Measurements from ENCODE around the gene PTPRG.

DNA sequence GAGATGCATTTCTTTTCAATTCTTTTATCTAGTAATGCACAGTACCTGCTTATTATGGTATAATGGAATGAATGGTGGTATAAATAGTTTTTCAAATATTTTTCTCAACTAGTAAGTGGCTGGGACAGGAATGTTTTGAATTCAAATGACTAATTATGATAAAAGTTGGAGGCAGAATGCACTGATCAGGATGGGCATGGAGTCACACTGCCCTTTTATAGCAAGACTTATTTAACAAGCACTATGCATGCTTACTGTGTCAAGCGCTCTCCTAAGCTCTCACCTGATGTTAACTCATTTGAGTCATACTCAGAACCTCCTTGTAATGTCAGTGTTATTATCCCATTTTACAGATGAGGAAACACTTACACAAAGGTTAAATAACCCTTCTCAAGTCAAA, 590.2 kb downstream of the PTPRG start:
- TF ChIP-seq, protein P1, sequence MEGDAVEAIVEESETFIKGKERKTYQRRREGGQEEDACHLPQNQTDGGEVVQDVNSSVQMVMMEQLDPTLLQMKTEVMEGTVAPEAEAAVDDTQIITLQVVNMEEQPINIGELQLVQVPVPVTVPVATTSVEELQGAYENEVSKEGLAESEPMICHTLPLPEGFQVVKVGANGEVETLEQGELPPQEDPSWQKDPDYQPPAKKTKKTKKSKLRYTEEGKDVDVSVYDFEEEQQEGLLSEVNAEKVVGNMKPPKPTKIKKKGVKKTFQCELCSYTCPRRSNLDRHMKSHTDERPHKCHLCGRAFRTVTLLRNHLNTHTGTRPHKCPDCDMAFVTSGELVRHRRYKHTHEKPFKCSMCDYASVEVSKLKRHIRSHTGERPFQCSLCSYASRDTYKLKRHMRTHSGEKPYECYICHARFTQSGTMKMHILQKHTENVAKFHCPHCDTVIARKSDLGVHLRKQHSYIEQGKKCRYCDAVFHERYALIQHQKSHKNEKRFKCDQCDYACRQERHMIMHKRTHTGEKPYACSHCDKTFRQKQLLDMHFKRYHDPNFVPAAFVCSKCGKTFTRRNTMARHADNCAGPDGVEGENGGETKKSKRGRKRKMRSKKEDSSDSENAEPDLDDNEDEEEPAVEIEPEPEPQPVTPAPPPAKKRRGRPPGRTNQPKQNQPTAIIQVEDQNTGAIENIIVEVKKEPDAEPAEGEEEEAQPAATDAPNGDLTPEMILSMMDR (IDR thresholded peaks at IDR 0.05), result no peak
- no peak for TF ChIP-seq POLR2A (IDR thresholded peaks at IDR 0.05)

Data from right lobe of liver (tissue), 4 donors.